Breast epithelium (tissue), 3 donors: ENCODE data around the gene FAM241A.

Experiments used
- POLR2A ChIP-seq: fragments of 450-650 bp; IDR thresholded peaks from one replicate; pipeline ENCODE4 v1.6.1; 2016; ENCODE audit warnings: antibody characterized with exemption, mild to moderate bottlenecking, moderate library complexity
- POLR2AphosphoS5 ChIP-seq, 3 donors: sonication (generic); formaldehyde crosslinking; IDR thresholded peaks; one replicate each; pipeline ENCODE4 v1.6.1; 2017; ENCODE audit warnings: antibody characterized with exemption in 3 of 3
- TF ChIP-seq, protein P1 (sequence below), 3 donors: fragments of 450-650 bp; IDR thresholded peaks; one replicate each; pipeline ENCODE4 v1.5.1; 2016 to 2017; ENCODE audit warnings: antibody characterized with exemption in 3 of 3, mild to moderate bottlenecking in 3 of 3, moderate library complexity in 3 of 3

DNA sequence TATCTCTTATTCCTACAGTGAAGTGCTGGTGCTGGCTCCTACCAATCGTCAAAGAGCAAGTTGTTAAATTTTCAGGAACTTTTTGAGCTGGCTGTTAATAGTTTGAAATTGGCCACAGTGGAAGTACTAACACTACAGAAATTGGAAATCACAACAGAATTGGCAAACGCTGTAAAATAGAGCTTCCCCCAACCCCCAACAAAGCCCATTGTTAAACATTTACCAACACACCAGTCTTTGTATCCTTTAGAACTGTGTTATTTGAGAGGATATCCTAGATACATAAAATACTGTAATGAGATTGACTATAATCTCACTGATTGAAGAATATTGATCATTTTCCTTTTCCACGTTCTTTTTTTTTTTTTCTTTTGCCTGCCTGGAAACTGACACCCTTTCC lies 37.4 kb downstream of the FAM241A start:
- TF ChIP-seq, protein P1, sequence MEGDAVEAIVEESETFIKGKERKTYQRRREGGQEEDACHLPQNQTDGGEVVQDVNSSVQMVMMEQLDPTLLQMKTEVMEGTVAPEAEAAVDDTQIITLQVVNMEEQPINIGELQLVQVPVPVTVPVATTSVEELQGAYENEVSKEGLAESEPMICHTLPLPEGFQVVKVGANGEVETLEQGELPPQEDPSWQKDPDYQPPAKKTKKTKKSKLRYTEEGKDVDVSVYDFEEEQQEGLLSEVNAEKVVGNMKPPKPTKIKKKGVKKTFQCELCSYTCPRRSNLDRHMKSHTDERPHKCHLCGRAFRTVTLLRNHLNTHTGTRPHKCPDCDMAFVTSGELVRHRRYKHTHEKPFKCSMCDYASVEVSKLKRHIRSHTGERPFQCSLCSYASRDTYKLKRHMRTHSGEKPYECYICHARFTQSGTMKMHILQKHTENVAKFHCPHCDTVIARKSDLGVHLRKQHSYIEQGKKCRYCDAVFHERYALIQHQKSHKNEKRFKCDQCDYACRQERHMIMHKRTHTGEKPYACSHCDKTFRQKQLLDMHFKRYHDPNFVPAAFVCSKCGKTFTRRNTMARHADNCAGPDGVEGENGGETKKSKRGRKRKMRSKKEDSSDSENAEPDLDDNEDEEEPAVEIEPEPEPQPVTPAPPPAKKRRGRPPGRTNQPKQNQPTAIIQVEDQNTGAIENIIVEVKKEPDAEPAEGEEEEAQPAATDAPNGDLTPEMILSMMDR (IDR thresholded peaks at IDR 0.05), result no peak
- TF ChIP-seq POLR2A (no peak), POLR2AphosphoS5 (IDR thresholded peaks at IDR 0.05) (no peak)
